Medulla oblongata (tissue), 1 donor: ENCODE measurements around the gene BCL11A.
A peak's percentile ranks its signal among the peaks of the same experiment; 100 is the strongest.

Experiments used
- DNase-seq: peaks from one replicate; pipeline ENCODE4 v3.0.0-alpha.2; 2015; ENCODE audit errors: extremely low spot score

The BCL11A gene

GRCh38 chr2:60466161-60466702 lies 87.2 kb downstream of the BCL11A start:
- no peak for DNase-seq

- DNase-seq = no peak
Observed at GRCh38 chr2:60465736-60466135, 87.7 kb downstream of the BCL11A start.

DNA sequence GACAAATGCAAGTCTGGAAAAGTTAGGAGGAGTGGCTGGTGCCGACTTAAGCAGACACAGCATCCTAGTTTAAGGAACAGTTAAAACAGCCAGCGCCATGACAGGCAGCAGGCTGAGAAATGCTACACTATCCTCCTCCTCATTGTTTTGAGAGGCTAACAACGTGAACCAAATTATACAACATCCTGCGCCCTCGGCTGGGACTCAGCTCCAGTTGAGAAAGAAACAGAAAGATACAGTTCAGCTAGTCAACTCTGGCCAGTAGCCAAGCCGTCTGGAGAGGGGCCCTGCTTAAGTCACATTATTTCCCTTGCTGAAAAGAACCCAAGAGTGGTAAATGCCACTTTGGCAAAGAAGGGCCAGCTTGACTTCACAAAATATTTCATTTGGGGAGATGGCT lies 90.2 kb downstream of the BCL11A start:
- peak; percentile 65 for DNase-seq

- no peak for DNase-seq
Observed at GRCh38 chr2:60461421-60462108, 91.9 kb downstream of the BCL11A start.

DNA sequence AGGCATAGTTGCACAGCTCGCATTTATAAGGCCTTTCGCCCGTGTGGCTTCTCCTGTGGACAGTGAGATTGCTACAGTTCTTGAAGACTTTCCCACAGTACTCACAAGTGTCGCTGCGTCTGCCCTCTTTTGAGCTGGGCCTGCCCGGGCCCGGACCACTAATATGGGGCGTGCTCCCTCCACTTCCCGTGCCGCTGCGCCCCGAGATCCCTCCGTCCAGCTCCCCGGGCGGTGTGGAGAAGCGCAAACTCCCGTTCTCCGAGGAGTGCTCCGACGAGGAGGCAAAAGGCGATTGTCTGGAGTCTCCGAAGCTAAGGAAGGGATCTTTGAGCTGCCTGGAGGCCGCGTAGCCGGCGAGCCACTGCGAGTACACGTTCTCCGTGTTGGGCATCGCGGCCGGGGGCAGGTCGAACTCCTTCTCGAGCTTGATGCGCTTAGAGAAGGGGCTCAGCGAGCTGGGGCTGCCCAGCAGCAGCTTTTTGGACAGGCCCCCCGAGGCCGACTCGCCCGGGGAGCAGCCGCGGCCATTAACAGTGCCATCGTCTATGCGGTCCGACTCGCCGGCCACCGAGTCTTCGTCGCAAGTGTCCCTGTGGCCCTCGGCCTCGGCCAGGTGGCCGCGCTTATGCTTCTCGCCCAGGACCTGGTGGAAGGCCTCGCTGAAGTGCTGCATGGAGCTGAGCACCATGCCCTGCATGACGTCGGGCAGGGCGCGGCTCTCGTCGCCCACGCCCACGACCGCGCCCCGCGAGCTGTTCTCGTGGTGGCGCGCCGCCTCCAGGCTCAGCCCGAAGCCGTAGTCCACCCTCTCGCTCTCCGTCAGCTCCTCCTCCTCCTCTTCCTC lies 92.7 kb downstream of the BCL11A start:
- no peak for DNase-seq

DNA sequence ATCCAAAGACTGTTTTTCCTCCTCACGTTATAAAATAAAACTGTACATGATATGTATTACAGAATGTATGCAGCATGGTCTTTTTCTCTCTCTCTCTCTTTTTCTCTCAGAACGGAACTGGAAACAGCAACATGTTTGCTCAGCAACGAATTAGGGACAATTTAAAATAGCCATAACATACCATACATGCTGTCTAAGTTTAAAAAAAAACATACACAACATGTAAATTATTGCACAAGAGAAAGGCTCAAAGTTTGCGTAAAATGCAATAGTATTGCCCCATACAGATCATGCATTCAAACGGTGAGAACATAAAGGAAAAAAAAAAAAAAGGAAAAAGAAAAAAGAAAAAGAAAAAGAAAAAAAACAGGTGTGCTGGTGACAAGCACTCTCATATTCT lies 93.6 kb downstream of the BCL11A start:
- DNase-seq = no peak

- DNase-seq = no peak
Observed at GRCh38 chr2:60456115-60456770, 97.2 kb downstream of the BCL11A start.

- no peak for DNase-seq
Observed at GRCh38 chr2:60453872-60454271, 99.6 kb downstream of the BCL11A start.

GRCh38 chr2:60453301-60453700 lies 100.2 kb downstream of the BCL11A start:
- DNase-seq = no peak

GRCh38 chr2:60450488-60450887 lies 103.0 kb downstream of the BCL11A start:
- DNase-seq = no peak

DNA sequence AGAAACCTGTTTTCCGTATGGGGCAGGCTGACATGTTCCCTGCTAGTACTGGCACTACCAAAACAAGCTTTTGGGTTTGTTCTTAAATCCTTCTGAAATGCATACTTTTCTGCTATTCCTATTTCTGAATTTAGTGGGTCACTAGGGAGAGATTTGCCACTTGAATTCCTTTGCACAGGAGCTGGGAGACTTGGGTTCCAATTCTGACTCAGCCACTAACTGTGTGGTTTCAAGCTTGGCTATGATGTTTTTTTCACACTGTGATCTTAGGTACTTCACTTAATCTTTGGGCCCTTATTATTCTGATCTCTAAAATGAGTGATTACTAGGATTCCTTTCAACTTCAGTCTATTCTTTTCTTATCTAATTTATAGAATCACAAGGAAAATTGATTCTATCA lies 105.5 kb downstream of the BCL11A start:
- no peak for DNase-seq

GRCh38 chr2:60446413-60447267 lies 106.8 kb downstream of the BCL11A start:
- no peak for DNase-seq

DNA sequence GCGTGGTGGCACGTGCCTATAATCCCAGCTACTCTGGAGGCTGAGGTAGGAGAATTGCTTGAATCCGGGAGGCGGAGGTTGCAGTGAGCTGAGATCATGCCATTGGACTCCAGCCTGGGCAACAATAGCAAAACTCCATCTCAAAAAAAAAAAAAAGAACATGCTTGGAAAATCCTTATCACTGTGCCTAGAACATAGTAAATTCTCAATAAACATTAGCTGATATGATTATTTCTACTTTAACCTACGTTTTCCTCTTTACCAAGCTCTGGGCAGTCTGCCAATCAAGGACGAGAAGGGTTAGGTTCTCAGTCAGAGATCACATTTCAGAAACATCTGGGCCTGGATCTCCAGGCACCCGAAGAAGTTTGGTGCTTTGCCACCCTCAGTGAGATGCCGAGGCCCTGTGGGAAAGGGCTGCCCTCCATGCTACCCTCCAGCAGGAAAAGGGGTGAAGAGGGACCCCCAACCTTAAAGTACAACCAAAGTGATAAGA lies 107.7 kb downstream of the BCL11A start:
- no peak for DNase-seq

GRCh38 chr2:60442608-60443007 lies 110.8 kb downstream of the BCL11A start:
- DNase-seq = no peak

GRCh38 chr2:60441800-60442199 lies 111.7 kb downstream of the BCL11A start:
- DNase-seq = no peak

GRCh38 chr2:60440767-60441163 lies 112.7 kb downstream of the BCL11A start:
- no peak for DNase-seq

DNA sequence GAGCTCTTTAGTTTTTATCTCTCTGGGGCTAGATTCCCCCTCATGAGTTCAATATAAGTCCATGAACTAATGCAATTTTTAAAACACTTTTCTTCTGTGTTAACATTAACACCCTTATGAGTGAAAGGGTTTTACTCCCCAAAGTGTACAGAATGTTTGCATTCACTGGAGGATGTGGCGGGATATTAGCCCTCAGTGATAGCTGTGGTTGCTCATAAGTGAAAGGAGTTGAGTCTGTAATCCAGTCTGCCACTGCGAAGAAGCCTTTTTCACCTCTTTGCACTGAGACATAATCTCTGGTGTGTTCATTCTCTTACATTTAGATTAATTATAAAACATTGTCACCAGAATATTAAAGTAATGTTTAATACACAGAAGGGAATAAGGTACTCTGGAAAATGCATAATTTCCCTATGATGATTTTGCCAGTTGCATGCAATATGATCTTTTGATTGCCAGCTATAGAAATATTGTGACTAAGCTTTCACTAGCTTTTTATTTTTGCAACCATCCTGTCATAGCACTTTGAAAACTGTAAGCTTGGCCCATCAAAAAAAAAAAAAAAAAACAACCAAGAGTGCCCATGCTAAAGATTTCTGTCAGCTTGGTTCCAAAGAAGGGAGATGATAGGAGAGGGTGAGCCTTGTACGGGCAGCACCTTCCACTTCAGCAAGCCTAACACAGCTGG lies 113.2 kb downstream of the BCL11A start:
- DNase-seq = no peak

DNA sequence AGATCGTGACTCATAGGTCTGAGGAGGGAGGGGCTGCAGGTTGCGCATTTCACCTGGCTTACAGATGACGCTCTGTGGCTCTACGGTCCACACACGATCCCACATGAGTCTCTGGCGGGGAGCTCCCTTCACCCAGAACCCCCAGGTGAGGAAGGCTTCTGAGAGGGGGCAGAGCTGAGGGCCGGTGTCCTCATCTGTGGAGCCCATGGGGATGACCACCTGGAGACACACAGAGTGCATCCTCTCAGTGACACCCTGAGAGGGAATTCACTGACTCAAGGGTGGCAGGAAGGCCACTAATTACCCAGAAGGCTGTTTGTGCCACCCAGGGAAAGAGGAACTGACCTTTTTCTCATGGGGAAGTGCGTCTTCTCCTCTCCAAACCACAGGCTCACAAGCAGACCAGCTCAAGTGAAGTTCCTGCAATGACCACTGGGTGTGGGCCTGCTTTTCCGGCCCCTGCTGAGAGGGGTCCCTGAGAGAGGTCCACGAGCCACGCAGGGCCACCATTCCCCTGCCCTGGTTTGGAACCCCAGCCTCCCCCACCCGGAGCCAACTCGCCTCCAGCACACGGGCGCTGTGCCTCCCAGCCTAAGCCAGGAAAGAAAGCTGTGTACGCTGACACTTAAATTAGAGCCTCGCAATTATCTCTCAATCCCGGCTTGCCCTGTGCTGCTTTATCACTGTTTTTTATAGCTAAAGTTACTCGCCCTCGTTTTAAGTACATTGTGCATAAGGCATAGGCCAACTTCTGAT lies 114.1 kb downstream of the BCL11A start:
- peak; percentile 79 for DNase-seq

GRCh38 chr2:60438653-60439052 lies 114.8 kb downstream of the BCL11A start:
- no peak for DNase-seq

DNA sequence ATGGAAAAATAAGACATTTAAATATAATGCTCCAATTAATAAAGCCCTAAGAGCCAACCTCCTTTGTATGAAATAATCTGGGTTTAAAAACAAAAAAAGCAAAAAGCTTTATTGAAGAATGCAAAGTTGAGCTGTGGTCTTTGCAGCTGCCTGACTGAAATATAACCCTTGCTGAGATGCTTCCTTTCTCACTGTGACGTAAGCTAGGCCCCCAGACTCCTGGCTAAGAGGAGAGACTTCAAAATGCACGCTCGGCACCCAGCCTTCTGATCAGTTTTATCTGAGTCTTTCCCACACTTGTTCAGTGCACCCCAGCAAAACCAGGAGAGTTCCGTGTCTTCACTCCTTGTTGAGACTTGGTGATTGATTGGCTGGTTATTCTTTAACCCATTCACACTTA lies 115.3 kb downstream of the BCL11A start:
- DNase-seq = no peak
